Endodermal cell (in vitro differentiated cells): Measurements from ENCODE around the gene TFAP2D. TPM values are rescaled to one million over a fixed set of nuclear protein-coding genes. Genes with fewer than 3 reads are reported as not detected.

Experiments used
- DNase-seq: peaks from one replicate; pipeline ENCODE4 v3.0.0-alpha.2; 2017
- H3K27ac ChIP-seq: 2 replicates; pipeline ENCODE4 v1.5.1; 2013; ENCODE audit warnings: mild to moderate bottlenecking, low read depth, low read length, moderate library complexity
- H3K27me3 ChIP-seq: 2 replicates; pipeline ENCODE4 v1.6.1; 2013; ENCODE audit warnings: mild to moderate bottlenecking, low read length, moderate library complexity; ENCODE audit not compliant: insufficient read depth, control insufficient read depth, poor library complexity, severe bottlenecking
- H3K36me3 ChIP-seq: 2 replicates; pipeline ENCODE4 v1.7.0; 2013; ENCODE audit warnings: mild to moderate bottlenecking, low read length, moderate library complexity; ENCODE audit not compliant: control insufficient read depth, insufficient read depth
- H3K4me1 ChIP-seq: one replicate; pipeline ENCODE4 v1.7.0; 2013; ENCODE audit warnings: low read length; ENCODE audit not compliant: control insufficient read depth, insufficient read depth
- H3K4me3 ChIP-seq: 2 replicates; pipeline ENCODE4 v1.5.1; 2013; ENCODE audit warnings: mild to moderate bottlenecking, low read length, moderate library complexity
- H3K9ac ChIP-seq: 2 replicates; pipeline ENCODE4 v1.6.1; 2013; ENCODE audit warnings: mild to moderate bottlenecking, low read length, moderate library complexity; ENCODE audit not compliant: poor library complexity, severe bottlenecking; ENCODE audit errors: extremely low read depth
- H3K9me3 ChIP-seq: 2 replicates; pipeline ENCODE4 v1.6.1; 2013; ENCODE audit warnings: mild to moderate bottlenecking, low read length, moderate library complexity; ENCODE audit not compliant: control insufficient read depth
- H3K27ac Mint-ChIP-seq: 2 replicates; pipeline ENCODE4 v1.8.0; 2020; ENCODE audit warnings: mixed read lengths
- H3K27me3 Mint-ChIP-seq: 2 replicates; pipeline ENCODE4 v1.8.0; 2021; ENCODE audit warnings: mild to moderate bottlenecking, mixed read lengths; ENCODE audit not compliant: insufficient read depth
- H3K36me3 Mint-ChIP-seq: 2 replicates; pipeline ENCODE4 v1.8.0; 2020; ENCODE audit warnings: low read depth, mixed read lengths
- H3K4me1 Mint-ChIP-seq: 2 replicates; pipeline ENCODE4 v1.8.0; 2020; ENCODE audit warnings: mixed read lengths
- H3K4me3 Mint-ChIP-seq: 2 replicates; pipeline ENCODE4 v1.8.0; 2020; ENCODE audit warnings: mild to moderate bottlenecking, moderate library complexity, mixed read lengths
- H3K9me3 Mint-ChIP-seq: 2 replicates; pipeline ENCODE4 v1.8.0; 2020; ENCODE audit warnings: mild to moderate bottlenecking, mixed read lengths
- CTCF ChIP-seq: fragments of 200-600 bp; sonication (generic); conservative IDR thresholded peaks from 2 replicates; pipeline ENCODE4 v1.5.0; 2021; ENCODE audit warnings: antibody characterized with exemption, mild to moderate bottlenecking
- WGBS, 2 experiments: methylation state at CpG; one replicate each; pipeline versions ENCODE4 v1.1.5 to v1.1.7; 2013; ENCODE audit warnings: missing lambda C conversion rate in 2 of 2, mixed read lengths in 1 of 2; ENCODE audit not compliant: insufficient coverage in 1 of 2, insufficient read length in 1 of 2; 5-methylcytosine and 5-hydroxymethylcytosine counted together
- total RNA-seq, 2 donors: library from RNA; stranded (reverse); fragmentation: NEBNext Ultra II Directional in 1 of 2; extraction: Animal tissue kit (Norgen Biotek cat#: 25700) in 1 of 2; gene quantifications; 2 replicates in 1 of 2; 3 replicates in 1 of 2; pipeline ENCODE4 v1.2.1, GENCODE V29; 2021

TFAP2D gene
- total RNA-seq, 2 donors from 2014 or later, result not detected

GRCh38 chr6:50709366-50709734 is 4.0 kb upstream of the TFAP2D start:
- Mint-ChIP-seq H3K4me1 (peaks cover 9% of the 10 kb centered on the region), H3K27ac (no peak overlapping the region), H3K27me3 (peaks cover 100% of the 10 kb centered on the region), H3K9me3 (no peaks in the 10 kb centered on the region), H3K36me3 (no peaks in the 10 kb centered on the region), H3K4me3 (no peak overlapping the region)
- Histone ChIP-seq H3K9me3 (no peaks in the 10 kb centered on the region), H3K4me1 (no peaks in the 10 kb centered on the region), H3K36me3 (no peaks in the 10 kb centered on the region), H3K4me3 (no peak overlapping the region), H3K9ac (no peak overlapping the region), H3K27ac (no peak overlapping the region), H3K27me3 (peaks cover 100% of the 10 kb centered on the region)
- no peak for TF ChIP-seq CTCF
- 13 to 17% methylated on average over 3 to 6 of the region's 6 CpGs for WGBS, 2 experiments
- no peak for DNase-seq

GRCh38 chr6:50711686-50712085 is 1.6 kb upstream of the TFAP2D start:
- 47 to 54% methylated on average over 3 to 7 of the region's 7 CpGs for WGBS, 2 experiments
- no peak for DNase-seq
- Histone ChIP-seq H3K27ac (no peak overlapping the region), H3K27me3 (peaks cover 100% of the 10 kb centered on the region), H3K9ac (no peak overlapping the region), H3K4me3 (no peak overlapping the region), H3K36me3 (no peaks in the 10 kb centered on the region), H3K9me3 (no peaks in the 10 kb centered on the region), H3K4me1 (no peaks in the 10 kb centered on the region)
- no peak overlapping the region for H3K4me3 Mint-ChIP-seq
- H3K9me3 Mint-ChIP-seq, result no peaks in the 10 kb centered on the region
- H3K4me1 Mint-ChIP-seq, result peaks cover 24% of the 10 kb centered on the region
- H3K27me3 Mint-ChIP-seq, result peaks cover 100% of the 10 kb centered on the region
- no peak for TF ChIP-seq CTCF
- H3K27ac Mint-ChIP-seq, result no peak overlapping the region
- no peaks in the 10 kb centered on the region for H3K36me3 Mint-ChIP-seq

- DNase-seq, result no peak
- H3K4me1 ChIP-seq, result no peaks in the 10 kb centered on the region
- TF ChIP-seq CTCF, result no peak
- H3K9me3 ChIP-seq, result no peaks in the 10 kb centered on the region
- 14 to 15% methylated on average over 1 to 2 of the region's 2 CpGs for WGBS, 2 experiments
- H3K36me3 ChIP-seq, result no peaks in the 10 kb centered on the region
- Mint-ChIP-seq H3K27me3 (peaks cover 100% of the 10 kb centered on the region), H3K4me1 (peaks cover 23% of the 10 kb centered on the region), H3K9me3 (no peaks in the 10 kb centered on the region), H3K27ac (no peak overlapping the region), H3K4me3 (no peak overlapping the region), H3K36me3 (no peaks in the 10 kb centered on the region)
- H3K4me3 ChIP-seq, result no peak overlapping the region
- peaks cover 100% of the 10 kb centered on the region for H3K27me3 ChIP-seq
- no peak overlapping the region for H3K9ac ChIP-seq
- no peak overlapping the region for H3K27ac ChIP-seq
These were observed 1.0 kb upstream of the TFAP2D start for GRCh38 chr6:50712291-50712690.
